T-cell (primary cell): Measurements from ENCODE around the gene ZNF649. TPM values are rescaled to one million over a fixed set of nuclear protein-coding genes. Genes with fewer than 3 reads are reported as not detected.

Source experiments
- ATAC-seq, 4 experiments: fragments of 200-7000 bp in 3 of 4; fragments of 150-1000 bp in 1 of 4; cut with Tn5 transposase; replicated peaks in 1 of 4; 1 replicate in 3 of 4; 2 replicates in 1 of 4; pipeline ENCODE4 v1.10.0; 2021; ENCODE audit warnings: moderate library complexity in 3 of 4, mild to moderate bottlenecking in 2 of 4, moderate number of reproducible peaks in 1 of 4
- CTCF ChIA-PET, 2 donors: fragments of 300-600 bp; sonication (Branson Sonifier 250); formaldehyde crosslinking; loops; one replicate each; lab custom pipeline; 2022; ENCODE audit warnings: antibody characterized with exemption in 2 of 2; lab: Charles Lee
- POLR2A ChIA-PET, 2 donors: fragments of 300-600 bp; sonication (Branson Sonifier 250); formaldehyde crosslinking; loops; one replicate each; lab custom pipeline; 2022; ENCODE audit warnings: antibody characterized with exemption in 2 of 2; lab: Charles Lee
- DNase-seq, 35 experiments: peaks; one replicate each; pipeline versions ENCODE4 v3.0.0 to v3.0.0-alpha.2; 2013 to 2023
- H3K27ac ChIP-seq: one replicate; pipeline ENCODE4 v1.5.1; 2013; ENCODE audit warnings: low read length
- H3K27me3 ChIP-seq, 2 experiments: replicated peaks in 1 of 2; 1 replicate in 1 of 2; 2 replicates in 1 of 2; pipeline versions ENCODE4 v1.6.1 to v1.7.0; 2013; ENCODE audit warnings: low read length in 1 of 2, mixed read lengths in 1 of 2; ENCODE audit not compliant: control insufficient read depth in 2 of 2, insufficient read depth in 2 of 2; ENCODE audit errors: extremely low read depth in 1 of 2
- H3K36me3 ChIP-seq, 2 donors: 1 replicate in 1 of 2; 2 replicates in 1 of 2; pipeline versions ENCODE4 v1.6.1 to v1.7.0; 2013; ENCODE audit warnings: low read length in 1 of 2; ENCODE audit not compliant: control insufficient read depth in 2 of 2, insufficient read depth in 1 of 2; ENCODE audit errors: extremely low read depth in 1 of 2
- H3K4me1 ChIP-seq, 2 experiments: 1 replicate in 1 of 2; 2 replicates in 1 of 2; pipeline versions ENCODE4 v1.6.1 to v1.7.0; 2013; ENCODE audit warnings: low read length in 2 of 2, mixed read lengths in 1 of 2; ENCODE audit not compliant: insufficient read depth in 2 of 2, control insufficient read depth in 1 of 2; ENCODE audit errors: extremely low read depth in 1 of 2
- H3K4me3 ChIP-seq, 2 donors: 1 replicate in 1 of 2; 2 replicates in 1 of 2; pipeline versions ENCODE4 v1.5.1 to v1.7.0; 2013; ENCODE audit warnings: mild to moderate bottlenecking in 2 of 2, low read length in 1 of 2, moderate library complexity in 1 of 2; ENCODE audit not compliant: control insufficient read depth in 1 of 2; ENCODE audit errors: extremely low read depth in 1 of 2
- H3K9me3 ChIP-seq: 2 replicates; pipeline ENCODE4 v1.7.0; 2013
- H3K27ac Mint-ChIP-seq, 2 donors: one replicate each; pipeline ENCODE4 v1.8.0; 2020 to 2021; ENCODE audit warnings: mild to moderate bottlenecking in 2 of 2, mixed read lengths in 2 of 2
- H3K27me3 Mint-ChIP-seq, 2 donors: one replicate each; pipeline ENCODE4 v1.8.0; 2021 to 2022; ENCODE audit warnings: mixed read lengths in 2 of 2
- H3K36me3 Mint-ChIP-seq: one replicate; pipeline ENCODE4 v1.8.0; 2021; ENCODE audit warnings: mixed read lengths
- H3K4me1 Mint-ChIP-seq, 3 donors: one replicate each; pipeline ENCODE4 v1.8.0; 2020 to 2022; ENCODE audit warnings: mixed read lengths in 3 of 3, mild to moderate bottlenecking in 1 of 3
- H3K4me3 Mint-ChIP-seq, 3 donors: one replicate each; pipeline ENCODE4 v1.8.0; 2020 to 2022; ENCODE audit warnings: mild to moderate bottlenecking in 3 of 3, mixed read lengths in 3 of 3, moderate library complexity in 3 of 3
- H3K9me3 Mint-ChIP-seq, 3 donors: one replicate each; pipeline ENCODE4 v1.8.0; 2020 to 2022; ENCODE audit warnings: mixed read lengths in 3 of 3
- WGBS: methylation state at CpG from one replicate; pipeline ENCODE4 v1.1.5; 2013; ENCODE audit warnings: missing lambda C conversion rate; ENCODE audit not compliant: insufficient coverage; 5-methylcytosine and 5-hydroxymethylcytosine counted together
- total RNA-seq, 35 experiments: library from RNA in 6 of 35; stranded (reverse) in 6 of 35; fragments of 120-200 nt in 1 of 35; gene quantifications; one replicate each; pipeline versions ENCODE4 v1.2.1 to v1.2.4 and lab custom pipeline; 2013 to 2026

The ZNF649 gene
- total RNA-seq, 5 donors from 2014 or later (not counting 1 experiment from before 2014, with no cell fraction given) = 12.4 to 28.2 (median 23.8) TPM

DNA sequence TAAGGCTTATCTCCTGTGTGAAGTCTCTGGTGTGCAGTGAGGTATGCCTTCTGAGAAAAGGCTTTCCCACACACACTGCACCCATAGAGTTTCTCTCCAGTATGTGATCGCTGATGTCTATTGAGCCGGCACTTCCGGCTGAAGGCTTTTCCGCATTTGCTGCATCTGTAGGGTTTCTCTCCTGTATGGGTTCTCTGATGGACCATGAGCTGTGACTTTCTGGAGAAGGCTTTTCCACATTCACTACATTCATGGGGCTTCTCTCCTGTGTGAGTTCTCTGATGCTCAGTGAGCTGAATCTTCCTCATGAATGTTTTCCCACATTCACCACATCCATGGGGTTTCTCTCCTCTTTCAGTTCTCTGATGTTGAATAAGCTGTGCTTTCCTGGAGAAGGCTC lies 31.7 kb downstream of the ZNF649 start:
- Histone ChIP-seq H3K36me3 (peaks cover 3 to 46% of the 10 kb centered on the region in 2 donors), H3K27ac (no peak overlapping the region), H3K4me3 (peak overlapping the region in 1 of 2 donors; percentile 41), H3K27me3 (no peaks in the 10 kb centered on the region), H3K9me3 (peaks cover 36% of the 10 kb centered on the region), H3K4me1 (no peaks in the 10 kb centered on the region)
- H3K27me3 Mint-ChIP-seq = no peaks in the 10 kb centered on the region
- H3K36me3 Mint-ChIP-seq = peaks cover 93% of the 10 kb centered on the region
- no peak overlapping the region for H3K27ac Mint-ChIP-seq
- WGBS = no CpG with 5 or more reads among the region's 4 CpGs
- POLR2A ChIA-PET = no interaction called here
- no peak for DNase-seq
- no peaks in the 10 kb centered on the region for H3K4me1 Mint-ChIP-seq
- no peak overlapping the region for H3K4me3 Mint-ChIP-seq
- CTCF ChIA-PET = no interaction called here
- ATAC-seq = no peak
- H3K9me3 Mint-ChIP-seq = peaks cover 50 to 91% (median 86%) of the 10 kb centered on the region in 3 donors

DNA sequence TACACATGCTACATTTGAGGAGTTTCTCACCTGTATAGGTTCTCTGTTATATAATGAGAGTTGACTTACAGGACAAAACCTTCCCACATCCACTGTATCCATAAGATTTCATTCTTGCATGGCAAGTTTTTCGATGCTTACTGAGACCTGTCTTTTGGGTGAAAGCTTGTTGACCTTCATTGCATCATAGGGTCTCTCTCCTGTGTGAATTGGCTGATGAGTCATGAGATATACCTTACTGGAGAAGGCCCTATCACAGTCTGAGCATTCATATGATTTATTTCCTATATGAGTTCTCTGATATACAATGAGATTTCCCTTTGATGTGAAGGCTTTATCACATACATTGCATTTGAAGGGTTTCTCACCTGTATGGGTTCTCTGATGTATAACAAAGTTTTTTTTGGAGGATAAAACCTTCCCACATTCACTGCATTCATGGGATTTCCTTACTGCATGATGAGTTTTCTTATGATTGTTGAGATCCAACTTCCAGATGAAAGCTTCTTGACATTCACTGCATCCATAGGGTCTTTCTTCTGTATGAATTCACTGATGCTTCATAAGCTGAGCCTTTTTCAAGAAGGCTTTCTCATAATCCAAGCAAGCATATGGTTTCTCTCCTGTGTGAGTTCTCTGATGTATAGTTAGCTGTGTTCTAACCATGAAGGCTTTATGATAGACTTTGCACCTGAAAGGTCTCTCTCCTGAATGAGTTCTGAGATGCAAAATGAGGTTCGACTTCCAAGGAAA lies 42.8 kb downstream of the ZNF649 start:
- DNase-seq (no peak), ATAC-seq (no peak)
- CTCF ChIA-PET = no interaction called here
- Histone ChIP-seq H3K4me1 (no peaks in the 10 kb centered on the region), H3K9me3 (peaks cover 34% of the 10 kb centered on the region), H3K27ac (no peak overlapping the region), H3K27me3 (no peaks in the 10 kb centered on the region), H3K4me3 (no peak overlapping the region), H3K36me3 (no peaks in the 10 kb centered on the region)
- Mint-ChIP-seq H3K27me3 (no peaks in the 10 kb centered on the region), H3K27ac (no peak overlapping the region), H3K4me3 (no peak overlapping the region), H3K9me3 (peaks cover 21 to 64% (median 56%) of the 10 kb centered on the region in 3 donors), H3K4me1 (no peaks in the 10 kb centered on the region), H3K36me3 (peaks cover 36% of the 10 kb centered on the region)
- POLR2A ChIA-PET = no interaction called here
- no CpG with 5 or more reads among the region's 2 CpGs for WGBS

Other genes with a start within 250 kb of the ZNF649 start
- gene SPACA6, start 211.7 kb downstream of the ZNF649 start, total RNA-seq = 1 to 10 TPM; 5.5 to 9.9 (median 6.9) TPM
- gene HAS1, start 181.0 kb downstream of the ZNF649 start, total RNA-seq = not detected
- under 1 TPM in 2 of 5 donors, not detected in 3; 0.13 to 0.19 TPM for gene FPR1, start 153.1 kb downstream of the ZNF649 start, total RNA-seq
- gene FPR2, start 143.8 kb downstream of the ZNF649 start, total RNA-seq = not detected
- gene FPR3, start 109.9 kb downstream of the ZNF649 start, total RNA-seq = under 1 TPM in 1 of 5 donors, not detected in 4; 0.20 TPM
- 10 to 100 TPM in 4 of 5 donors, 1 to 10 TPM in 1; 8.7 to 17.8 (median 13.7) TPM for gene ZNF577, start 17.1 kb downstream of the ZNF649 start, total RNA-seq
- 1 to 10 TPM; 1.1 to 8.8 (median 4.7) TPM for gene ZNF613, start 22.5 kb upstream of the ZNF649 start, total RNA-seq
- gene ZNF350, start 81.8 kb upstream of the ZNF649 start, total RNA-seq = 10 to 100 TPM; 27.4 to 33.4 (median 29.0) TPM
- 10 to 100 TPM; 12.3 to 18.9 (median 16.9) TPM for gene ZNF615, start 103.2 kb upstream of the ZNF649 start, total RNA-seq
- 10 to 100 TPM in 1 of 5 donors, 1 to 10 TPM in 4; 7.5 to 10.1 (median 9.2) TPM for gene ZNF614, start 123.4 kb upstream of the ZNF649 start, total RNA-seq
- 10 to 100 TPM; 12.9 to 22.1 (median 17.3) TPM for gene ZNF432, start 143.8 kb upstream of the ZNF649 start, total RNA-seq
- 10 to 100 TPM; 25.4 to 34.3 (median 32.2) TPM for gene ZNF841, start 190.7 kb upstream of the ZNF649 start, total RNA-seq
- gene ZNF616, start 234.9 kb upstream of the ZNF649 start, total RNA-seq = 10 to 100 TPM in 3 of 5 donors, 1 to 10 TPM in 2; 3.6 to 18.3 (median 14.4) TPM